ENCODE results near the gene ERP44.

DNA sequence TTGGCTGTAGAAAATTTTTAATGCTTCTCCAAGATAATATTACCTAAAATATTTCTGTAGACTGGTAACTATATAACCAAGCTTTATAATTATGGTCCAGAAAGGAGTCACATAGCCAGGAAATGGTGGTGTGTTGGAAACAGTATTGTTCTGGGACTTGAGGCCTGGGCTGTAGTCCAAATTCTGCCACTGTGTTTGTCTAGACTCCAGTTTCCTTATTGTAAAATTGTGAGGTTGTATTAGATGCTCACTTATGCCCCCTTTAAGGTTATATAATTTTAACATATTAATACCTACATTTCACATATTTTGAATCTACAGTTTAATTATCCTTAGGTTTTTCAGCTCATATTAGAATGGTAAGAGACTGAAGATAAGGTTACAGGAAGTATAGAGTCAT, 149.9 kb downstream of the ERP44 start:
- TF ChIP-seq CTCF (IDR thresholded peaks at IDR 0.05) (no peak), POLR2AphosphoS5 (IDR thresholded peaks at IDR 0.05) (no peak), POLR2A (IDR thresholded peaks at IDR 0.05) (no peak)

All from breast epithelium (tissue), 3 donors.